ENCODE data around the gene RAB1A. TPM values are rescaled to one million over a fixed set of nuclear protein-coding genes. Genes with fewer than 3 reads are reported as not detected.

Gene RAB1A
- total and polyA plus RNA-seq, 2 donors from 2014 or later: 166 to 194 TPM

DNA sequence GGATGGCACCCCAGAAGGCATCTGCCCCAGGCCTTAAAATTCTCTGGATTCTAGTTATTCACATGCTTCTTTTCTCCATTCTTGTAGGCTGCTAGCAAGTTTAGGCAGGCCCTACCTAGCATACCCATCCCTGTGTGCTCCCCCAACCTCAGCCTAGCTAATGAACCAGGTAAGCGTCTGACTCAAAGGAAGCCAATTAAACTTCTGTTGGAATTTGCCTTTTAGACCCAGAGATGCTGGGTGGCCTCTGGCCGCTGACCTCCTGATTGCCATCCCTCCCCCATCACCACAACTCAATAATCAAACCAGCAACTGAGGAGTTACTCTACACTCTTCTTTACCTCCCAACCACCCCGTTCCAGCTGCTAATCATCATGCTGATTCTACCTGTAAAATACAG is 92.7 kb downstream of the RAB1A start:
- no peaks in the 10 kb centered on the region for H3K27me3 ChIP-seq (ENCODE audit: control insufficient read depth, insufficient read depth, low read length)
- H3K9me3 ChIP-seq (ENCODE audit: control insufficient read depth in 2 of 3, insufficient read depth in 1 of 3, low read length in 3 of 3): no peaks in the 10 kb centered on the region
- H3K9ac ChIP-seq (ENCODE audit: low read length in 3 of 3): no peak overlapping the region
- no peak overlapping the region for H3K27ac ChIP-seq (ENCODE audit: low read depth in 2 of 2, low read length in 2 of 2)
- DNase-seq (no peak), FAIRE-seq (no peak)
- no peaks in the 10 kb centered on the region for H3K36me3 ChIP-seq (ENCODE audit: control insufficient read depth in 2 of 3, insufficient read depth in 3 of 3, low read length in 3 of 3)
- H3K4me1 ChIP-seq (ENCODE audit: control insufficient read depth in 2 of 3, insufficient read depth in 2 of 3, low read depth in 1 of 3, low read length in 3 of 3): peaks cover 0 to 12% (median 0%) of the 10 kb centered on the region in 3 donors
- no peak overlapping the region for H3K4me3 ChIP-seq (ENCODE audit: low read length in 3 of 3)
- TF ChIP-seq, protein P1, sequence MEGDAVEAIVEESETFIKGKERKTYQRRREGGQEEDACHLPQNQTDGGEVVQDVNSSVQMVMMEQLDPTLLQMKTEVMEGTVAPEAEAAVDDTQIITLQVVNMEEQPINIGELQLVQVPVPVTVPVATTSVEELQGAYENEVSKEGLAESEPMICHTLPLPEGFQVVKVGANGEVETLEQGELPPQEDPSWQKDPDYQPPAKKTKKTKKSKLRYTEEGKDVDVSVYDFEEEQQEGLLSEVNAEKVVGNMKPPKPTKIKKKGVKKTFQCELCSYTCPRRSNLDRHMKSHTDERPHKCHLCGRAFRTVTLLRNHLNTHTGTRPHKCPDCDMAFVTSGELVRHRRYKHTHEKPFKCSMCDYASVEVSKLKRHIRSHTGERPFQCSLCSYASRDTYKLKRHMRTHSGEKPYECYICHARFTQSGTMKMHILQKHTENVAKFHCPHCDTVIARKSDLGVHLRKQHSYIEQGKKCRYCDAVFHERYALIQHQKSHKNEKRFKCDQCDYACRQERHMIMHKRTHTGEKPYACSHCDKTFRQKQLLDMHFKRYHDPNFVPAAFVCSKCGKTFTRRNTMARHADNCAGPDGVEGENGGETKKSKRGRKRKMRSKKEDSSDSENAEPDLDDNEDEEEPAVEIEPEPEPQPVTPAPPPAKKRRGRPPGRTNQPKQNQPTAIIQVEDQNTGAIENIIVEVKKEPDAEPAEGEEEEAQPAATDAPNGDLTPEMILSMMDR (IDR thresholded peaks at IDR 0.05; ENCODE audit: borderline replicate concordance, extremely low read depth, insufficient read depth): no peak
- intact Hi-C loops (cut with DNase I): loop anchor here (5.0 kb wide), 1 partner anchor 115 kb away; no protein-coding TSS in a partner anchor

Other genes with a start within 250 kb of the RAB1A start
- gene SLC1A4, start 140.7 kb downstream of the RAB1A start, total RNA-seq: 10.6 TPM
- 2.1 TPM for gene SLC1A4, start 140.7 kb downstream of the RAB1A start, polyA plus RNA-seq (ENCODE audit: insufficient read depth, low read depth, low replicate concordance)
- gene CEP68, start 73.7 kb downstream of the RAB1A start, total RNA-seq: 20.3 TPM
- gene CEP68, start 73.7 kb downstream of the RAB1A start, polyA plus RNA-seq (ENCODE audit: insufficient read depth, low read depth, low replicate concordance): 5.6 TPM
- 230 TPM for gene ACTR2, start 97.7 kb upstream of the RAB1A start, total RNA-seq
- gene ACTR2, start 97.7 kb upstream of the RAB1A start, polyA plus RNA-seq (ENCODE audit: insufficient read depth, low read depth, low replicate concordance): 38.5 TPM